Uterus (tissue), 2 donors: Measurements from ENCODE around the gene MFAP5.

Source experiments
- POLR2A ChIP-seq, 2 donors: fragments of 450-650 bp; IDR thresholded peaks; one replicate each; pipeline ENCODE4 v1.6.1; 2016; ENCODE audit warnings: antibody characterized with exemption in 2 of 2, mild to moderate bottlenecking in 1 of 2, moderate library complexity in 1 of 2
- TF ChIP-seq, protein P1 (sequence below), 4 experiments: fragments of 200-600 bp in 2 of 4; fragments of 450-650 bp in 2 of 4; sonication (generic) in 2 of 4; IDR thresholded peaks; one replicate each; pipeline ENCODE4 v1.5.1; 2016 to 2019; ENCODE audit warnings: antibody characterized with exemption in 4 of 4, mild to moderate bottlenecking in 2 of 4, moderate library complexity in 1 of 4

GRCh38 chr12:8695116-8695515, 32.5 kb upstream of the MFAP5 start:
- TF ChIP-seq, protein P1, sequence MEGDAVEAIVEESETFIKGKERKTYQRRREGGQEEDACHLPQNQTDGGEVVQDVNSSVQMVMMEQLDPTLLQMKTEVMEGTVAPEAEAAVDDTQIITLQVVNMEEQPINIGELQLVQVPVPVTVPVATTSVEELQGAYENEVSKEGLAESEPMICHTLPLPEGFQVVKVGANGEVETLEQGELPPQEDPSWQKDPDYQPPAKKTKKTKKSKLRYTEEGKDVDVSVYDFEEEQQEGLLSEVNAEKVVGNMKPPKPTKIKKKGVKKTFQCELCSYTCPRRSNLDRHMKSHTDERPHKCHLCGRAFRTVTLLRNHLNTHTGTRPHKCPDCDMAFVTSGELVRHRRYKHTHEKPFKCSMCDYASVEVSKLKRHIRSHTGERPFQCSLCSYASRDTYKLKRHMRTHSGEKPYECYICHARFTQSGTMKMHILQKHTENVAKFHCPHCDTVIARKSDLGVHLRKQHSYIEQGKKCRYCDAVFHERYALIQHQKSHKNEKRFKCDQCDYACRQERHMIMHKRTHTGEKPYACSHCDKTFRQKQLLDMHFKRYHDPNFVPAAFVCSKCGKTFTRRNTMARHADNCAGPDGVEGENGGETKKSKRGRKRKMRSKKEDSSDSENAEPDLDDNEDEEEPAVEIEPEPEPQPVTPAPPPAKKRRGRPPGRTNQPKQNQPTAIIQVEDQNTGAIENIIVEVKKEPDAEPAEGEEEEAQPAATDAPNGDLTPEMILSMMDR (IDR thresholded peaks at IDR 0.05) = no peak
- TF ChIP-seq POLR2A (IDR thresholded peaks at IDR 0.05) = no peak
